Osteoblast (primary cell): ENCODE results near the gene ELMO1. TPM values are rescaled to one million over a fixed set of nuclear protein-coding genes. Genes with fewer than 3 reads are reported as not detected.

ENCODE experiments used
- DNase-seq: peaks from one replicate; pipeline ENCODE4 v3.0.0; 2011; ENCODE audit warnings: low spot score, mixed read lengths; ENCODE audit not compliant: insufficient read length; ENCODE audit errors: missing footprints
- H2AFZ ChIP-seq: 2 replicates; pipeline ENCODE4 v1.6.0; 2011; ENCODE audit warnings: mild to moderate bottlenecking, low read length
- H3K27ac ChIP-seq: 2 replicates; pipeline ENCODE4 v1.5.1; 2011; ENCODE audit warnings: mild to moderate bottlenecking, low read depth, low read length, moderate library complexity
- H3K27me3 ChIP-seq: 2 replicates; pipeline ENCODE4 v1.6.0; 2012; ENCODE audit warnings: mild to moderate bottlenecking, control low read depth, inconsistent platforms, low read length, moderate library complexity; ENCODE audit not compliant: insufficient read depth
- H3K36me3 ChIP-seq: 2 replicates; pipeline ENCODE4 v1.5.1; 2011; ENCODE audit warnings: mild to moderate bottlenecking, low read length, control low read depth, moderate library complexity; ENCODE audit not compliant: insufficient read depth
- H3K4me1 ChIP-seq: 2 replicates; pipeline ENCODE4 v1.5.1; 2011; ENCODE audit warnings: mild to moderate bottlenecking, low read length, control low read depth, moderate library complexity; ENCODE audit not compliant: insufficient read depth
- H3K4me2 ChIP-seq: 2 replicates; pipeline ENCODE4 v1.6.0; 2011; ENCODE audit warnings: mild to moderate bottlenecking, low read length; ENCODE audit not compliant: insufficient read depth
- H3K4me3 ChIP-seq: fragments of 200-600 bp; sonication (generic); 3 replicates; pipeline ENCODE4 v1.5.1; 2012; ENCODE audit warnings: mild to moderate bottlenecking, low read length, inconsistent platforms; ENCODE audit not compliant: insufficient read depth
- H3K79me2 ChIP-seq: 2 replicates; pipeline ENCODE4 v1.6.0; 2012; ENCODE audit warnings: mild to moderate bottlenecking, low read length, control low read depth, inconsistent platforms; ENCODE audit not compliant: insufficient read depth
- H3K9me3 ChIP-seq: 2 replicates; pipeline ENCODE4 v1.5.1; 2011; ENCODE audit warnings: low read depth, low read length, control low read depth
- H4K20me1 ChIP-seq: 2 replicates; pipeline ENCODE4 v1.6.0; 2012; ENCODE audit warnings: mild to moderate bottlenecking, low read length, control low read depth; ENCODE audit not compliant: insufficient read depth
- total RNA-seq: library from RNA; depleted of rRNA; stranded (reverse); fragments of >200 nt; gene quantifications from 2 replicates; pipeline ENCODE4 v1.2.3, GENCODE V29; 2012
- TF ChIP-seq, protein P1 (sequence below): IDR thresholded peaks from 2 replicates; pipeline ENCODE4 v1.5.1; 2011; ENCODE audit warnings: mild to moderate bottlenecking, low read depth, low read length, moderate library complexity; ENCODE audit errors: extremely low read depth

The ELMO1 gene
- total RNA-seq, 1 donor = 2.2 TPM

GRCh38 chr7:37234334-37234733 is 214.3 kb downstream of the ELMO1 start:
- Histone ChIP-seq H3K4me2 (no peak overlapping the region), H3K79me2 (no peaks in the 10 kb centered on the region), H3K4me3 (no peak overlapping the region), H3K27ac (no peak overlapping the region), H3K36me3 (no peaks in the 10 kb centered on the region), H3K9me3 (no peaks in the 10 kb centered on the region), H3K4me1 (no peaks in the 10 kb centered on the region), H2AFZ (no peak overlapping the region), H3K27me3 (no peaks in the 10 kb centered on the region), H4K20me1 (no peaks in the 10 kb centered on the region)
- TF ChIP-seq, protein P1, sequence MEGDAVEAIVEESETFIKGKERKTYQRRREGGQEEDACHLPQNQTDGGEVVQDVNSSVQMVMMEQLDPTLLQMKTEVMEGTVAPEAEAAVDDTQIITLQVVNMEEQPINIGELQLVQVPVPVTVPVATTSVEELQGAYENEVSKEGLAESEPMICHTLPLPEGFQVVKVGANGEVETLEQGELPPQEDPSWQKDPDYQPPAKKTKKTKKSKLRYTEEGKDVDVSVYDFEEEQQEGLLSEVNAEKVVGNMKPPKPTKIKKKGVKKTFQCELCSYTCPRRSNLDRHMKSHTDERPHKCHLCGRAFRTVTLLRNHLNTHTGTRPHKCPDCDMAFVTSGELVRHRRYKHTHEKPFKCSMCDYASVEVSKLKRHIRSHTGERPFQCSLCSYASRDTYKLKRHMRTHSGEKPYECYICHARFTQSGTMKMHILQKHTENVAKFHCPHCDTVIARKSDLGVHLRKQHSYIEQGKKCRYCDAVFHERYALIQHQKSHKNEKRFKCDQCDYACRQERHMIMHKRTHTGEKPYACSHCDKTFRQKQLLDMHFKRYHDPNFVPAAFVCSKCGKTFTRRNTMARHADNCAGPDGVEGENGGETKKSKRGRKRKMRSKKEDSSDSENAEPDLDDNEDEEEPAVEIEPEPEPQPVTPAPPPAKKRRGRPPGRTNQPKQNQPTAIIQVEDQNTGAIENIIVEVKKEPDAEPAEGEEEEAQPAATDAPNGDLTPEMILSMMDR = no peak
- no peak for DNase-seq

GRCh38 chr7:37231613-37232012 is 217.1 kb downstream of the ELMO1 start:
- H3K27me3 ChIP-seq = no peaks in the 10 kb centered on the region
- H3K9me3 ChIP-seq = no peaks in the 10 kb centered on the region
- no peak overlapping the region for H3K27ac ChIP-seq
- TF ChIP-seq, protein P1 = no peak
- H2AFZ ChIP-seq = no peak overlapping the region
- no peak for DNase-seq
- no peak overlapping the region for H3K4me3 ChIP-seq
- H3K4me1 ChIP-seq = no peaks in the 10 kb centered on the region
- H3K79me2 ChIP-seq = no peaks in the 10 kb centered on the region
- no peak overlapping the region for H3K4me2 ChIP-seq
- no peaks in the 10 kb centered on the region for H3K36me3 ChIP-seq
- no peaks in the 10 kb centered on the region for H4K20me1 ChIP-seq

- Histone ChIP-seq H3K27me3 (no peaks in the 10 kb centered on the region), H2AFZ (no peak overlapping the region), H3K27ac (no peak overlapping the region), H3K4me1 (no peaks in the 10 kb centered on the region), H3K79me2 (no peaks in the 10 kb centered on the region), H3K4me3 (no peak overlapping the region), H3K9me3 (no peaks in the 10 kb centered on the region), H3K36me3 (no peaks in the 10 kb centered on the region), H3K4me2 (no peak overlapping the region), H4K20me1 (no peaks in the 10 kb centered on the region)
- TF ChIP-seq, protein P1 = no peak
- no peak for DNase-seq
Observed at GRCh38 chr7:37230221-37230620, 218.4 kb downstream of the ELMO1 start.

GRCh38 chr7:37229381-37229780 is 219.3 kb downstream of the ELMO1 start:
- Histone ChIP-seq H3K27ac (no peak overlapping the region), H2AFZ (no peak overlapping the region), H4K20me1 (no peaks in the 10 kb centered on the region), H3K4me3 (no peak overlapping the region), H3K36me3 (no peaks in the 10 kb centered on the region), H3K4me1 (no peaks in the 10 kb centered on the region), H3K4me2 (no peak overlapping the region), H3K79me2 (no peaks in the 10 kb centered on the region), H3K9me3 (no peaks in the 10 kb centered on the region), H3K27me3 (no peaks in the 10 kb centered on the region)
- TF ChIP-seq, protein P1 = no peak
- DNase-seq = no peak
